Measurements from ENCODE around the gene CLCF1. TPM values are rescaled to one million over a fixed set of nuclear protein-coding genes. Genes with fewer than 3 reads are reported as not detected.

CLCF1 gene
- total and polyA plus RNA-seq, 2 of the 13 experiments (the other 11 are each of a cell fraction or from before 2014, with no cell fraction given): 0.49 to 0.78 TPM

DNA sequence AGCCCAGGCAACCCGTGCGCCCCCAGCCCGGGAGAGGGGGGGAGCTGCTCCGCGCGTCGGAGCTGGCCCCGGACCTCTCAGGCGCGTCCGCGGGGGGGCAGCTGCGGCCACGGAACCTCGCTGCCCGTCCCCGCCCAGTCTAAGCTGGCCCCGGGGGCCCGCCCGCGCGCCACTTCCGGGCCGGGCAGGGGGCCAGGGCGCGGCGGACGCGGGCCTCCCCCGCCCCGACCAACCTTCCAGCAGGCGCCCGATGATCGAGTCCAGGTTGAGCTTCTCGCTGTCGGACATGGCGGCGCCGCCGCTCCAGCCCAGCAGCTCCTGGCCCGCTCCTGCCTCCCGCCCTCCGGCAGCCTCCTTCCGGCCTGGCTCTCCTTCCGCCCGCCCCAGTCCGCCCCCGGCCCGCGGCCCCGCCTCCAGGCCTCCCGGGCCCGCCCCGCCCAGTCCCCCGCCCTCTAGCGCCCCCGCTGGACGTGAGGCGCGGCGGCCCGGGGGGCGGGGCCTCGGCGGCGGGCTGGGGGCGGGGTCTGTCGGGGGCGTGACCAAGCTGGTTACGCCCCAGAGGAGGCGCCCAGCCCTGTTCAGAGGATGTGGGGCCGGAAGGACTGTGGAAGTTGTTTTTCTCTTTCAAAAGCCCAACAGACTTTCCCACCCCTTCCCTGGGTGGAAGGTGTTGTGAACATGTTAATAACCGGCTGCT, 28.2 kb upstream of the CLCF1 start, which contains the start of gene PPP1CA:
PPP1CA (minus strand) TSS at position 364 of the 697 bp plus-strand sequence; CDS start at position 288, 76 bp downstream.
- peaks cover 3% of the 10 kb centered on the region; the same call in 1 of the 2 replicates for H4K20me1 ChIP-seq (ENCODE audit: insufficient read depth, low read length)
- POLR2A ChIA-PET: interaction anchor here (0.6 to 6.2 kb wide), 29 partner anchors 9 to 229 kb away, joined by 3 to 81 read pairs (median 5); partner anchors contain the start of genes AIP, ANKRD13D, CLCF1 and CORO1B
- peaks cover 58% of the 10 kb centered on the region for H3K4me1 ChIP-seq (ENCODE audit: insufficient read depth, low read length)
- H3K9ac ChIP-seq (ENCODE audit: insufficient read depth, low read depth, low read length): peak within 1 kb of the TSS; percentile 93
- peak within 1 kb of the TSS; percentile 84 for H3K27ac ChIP-seq (ENCODE audit: extremely low read length, insufficient read depth, low read length)
- no peaks in the 10 kb centered on the region for H3K27me3 ChIP-seq (ENCODE audit: control insufficient read depth in 1 of 2, insufficient read depth in 2 of 2, low read length in 2 of 2)
- 0% methylated on average over 4 of the region's 73 CpGs for WGBS (ENCODE audit: low lambda C conversion rate)
- no peak within 1 kb of the TSS for H2AFZ ChIP-seq (ENCODE audit: low read length)
- in situ Hi-C loops (cut with HindIII; ENCODE audit: extremely low pct_ligation_motif_present, low pct_unique_long_range_greater_than_20kb) (loop anchor here (5.0 kb wide), 2 partner anchors 66 to 106 kb away; partner anchors contain the start of genes CDK2AP2, PITPNM1 and TMEM134), intact Hi-C loops (cut with micrococcal nuclease; ENCODE audit: unreplicated experiment) (no loop called here)
- peak within 1 kb of the TSS; percentile 88 for H3K4me2 ChIP-seq (ENCODE audit: low read depth, low read length)
- peaks cover 14 to 21% of the 10 kb centered on the region in 2 experiments; a peak in 3 of 5 replicates for H3K36me3 ChIP-seq (replicated peaks in 1 of 2; ENCODE audit: control insufficient read depth in 1 of 2, insufficient read depth in 2 of 2, low read length in 2 of 2)
- ATAC-seq (peak; percentile 78), DNase-seq (ENCODE audit: low spot score) (peak; percentile 75), FAIRE-seq (peak; percentile 85)
- CTCF ChIA-PET (ENCODE audit: low intra/inter-chr PET ratio, low total read pairs): interaction anchor here (1.0 kb wide), 2 partner anchors 82 to 104 kb away, joined by 3 to 6 read pairs; partner anchors contain the start of genes AIP and PITPNM1
- no peaks in the 10 kb centered on the region for H3K9me3 ChIP-seq (ENCODE audit: low read length)
- BruUV-seq (replicated peaks): no TSS peak
- H3K79me2 ChIP-seq (ENCODE audit: insufficient read depth, low read length): peaks cover 14% of the 10 kb centered on the region
- H3K4me3 ChIP-seq (replicated peaks in 1 of 3; ENCODE audit: insufficient read depth in 1 of 3, low read depth in 2 of 3, low read length in 3 of 3): peak within 1 kb of the TSS; percentile 77 to 98 (median 94)
- TF ChIP-seq AHR (CRISPR knock-in tag; IDR thresholded peaks at IDR 0.05) (no peak), ZNF34 (CRISPR knock-in tag; IDR thresholded peaks at IDR 0.05; ENCODE audit: borderline replicate concordance) (no peak), U2AF2 (IDR thresholded peaks at IDR 0.05; ENCODE audit: low read depth, low read length) (no peak), EP300 (IDR thresholded peaks at IDR 0.05; ENCODE audit: low read depth in 2 of 2, low read length in 2 of 2) (no peak), EP300 (CRISPR knock-in tag; IDR thresholded peaks at IDR 0.05; ENCODE audit: borderline replicate concordance) (no peak), ZNF136 (CRISPR knock-in tag; IDR thresholded peaks at IDR 0.05; ENCODE audit: low read depth) (no peak), ZNF30 (CRISPR knock-in tag; IDR thresholded peaks at IDR 0.05) (no peak), MED8 (CRISPR knock-in tag; IDR thresholded peaks at IDR 0.05; ENCODE audit: insufficient replicate concordance) (no peak), KLF13 (CRISPR knock-in tag; IDR thresholded peaks at IDR 0.05) (no peak), ARNTL (CRISPR knock-in tag; IDR thresholded peaks at IDR 0.05) (no peak), ZNF510 (CRISPR knock-in tag; IDR thresholded peaks at IDR 0.05; ENCODE audit: low read depth) (no peak)
- TF ChIP-seq, protein P1, sequence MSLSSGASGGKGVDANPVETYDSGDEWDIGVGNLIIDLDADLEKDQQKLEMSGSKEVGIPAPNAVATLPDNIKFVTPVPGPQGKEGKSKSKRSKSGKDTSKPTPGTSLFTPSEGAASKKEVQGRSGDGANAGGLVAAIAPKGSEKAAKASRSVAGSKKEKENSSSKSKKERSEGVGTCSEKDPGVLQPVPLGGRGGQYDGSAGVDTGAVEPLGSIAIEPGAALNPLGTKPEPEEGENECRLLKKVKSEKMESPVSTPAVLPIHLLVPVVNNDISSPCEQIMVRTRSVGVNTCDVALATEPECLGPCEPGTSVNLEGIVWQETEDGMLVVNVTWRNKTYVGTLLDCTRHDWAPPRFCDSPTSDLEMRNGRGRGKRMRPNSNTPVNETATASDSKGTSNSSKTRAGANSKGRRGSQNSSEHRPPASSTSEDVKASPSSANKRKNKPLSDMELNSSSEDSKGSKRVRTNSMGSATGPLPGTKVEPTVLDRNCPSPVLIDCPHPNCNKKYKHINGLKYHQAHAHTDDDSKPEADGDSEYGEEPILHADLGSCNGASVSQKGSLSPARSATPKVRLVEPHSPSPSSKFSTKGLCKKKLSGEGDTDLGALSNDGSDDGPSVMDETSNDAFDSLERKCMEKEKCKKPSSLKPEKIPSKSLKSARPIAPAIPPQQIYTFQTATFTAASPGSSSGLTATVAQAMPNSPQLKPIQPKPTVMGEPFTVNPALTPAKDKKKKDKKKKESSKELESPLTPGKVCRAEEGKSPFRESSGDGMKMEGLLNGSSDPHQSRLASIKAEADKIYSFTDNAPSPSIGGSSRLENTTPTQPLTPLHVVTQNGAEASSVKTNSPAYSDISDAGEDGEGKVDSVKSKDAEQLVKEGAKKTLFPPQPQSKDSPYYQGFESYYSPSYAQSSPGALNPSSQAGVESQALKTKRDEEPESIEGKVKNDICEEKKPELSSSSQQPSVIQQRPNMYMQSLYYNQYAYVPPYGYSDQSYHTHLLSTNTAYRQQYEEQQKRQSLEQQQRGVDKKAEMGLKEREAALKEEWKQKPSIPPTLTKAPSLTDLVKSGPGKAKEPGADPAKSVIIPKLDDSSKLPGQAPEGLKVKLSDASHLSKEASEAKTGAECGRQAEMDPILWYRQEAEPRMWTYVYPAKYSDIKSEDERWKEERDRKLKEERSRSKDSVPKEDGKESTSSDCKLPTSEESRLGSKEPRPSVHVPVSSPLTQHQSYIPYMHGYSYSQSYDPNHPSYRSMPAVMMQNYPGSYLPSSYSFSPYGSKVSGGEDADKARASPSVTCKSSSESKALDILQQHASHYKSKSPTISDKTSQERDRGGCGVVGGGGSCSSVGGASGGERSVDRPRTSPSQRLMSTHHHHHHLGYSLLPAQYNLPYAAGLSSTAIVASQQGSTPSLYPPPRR (CRISPR knock-in tag; IDR thresholded peaks at IDR 0.05; ENCODE audit: borderline replicate concordance): no peak
- TF ChIP-seq, protein P2, sequence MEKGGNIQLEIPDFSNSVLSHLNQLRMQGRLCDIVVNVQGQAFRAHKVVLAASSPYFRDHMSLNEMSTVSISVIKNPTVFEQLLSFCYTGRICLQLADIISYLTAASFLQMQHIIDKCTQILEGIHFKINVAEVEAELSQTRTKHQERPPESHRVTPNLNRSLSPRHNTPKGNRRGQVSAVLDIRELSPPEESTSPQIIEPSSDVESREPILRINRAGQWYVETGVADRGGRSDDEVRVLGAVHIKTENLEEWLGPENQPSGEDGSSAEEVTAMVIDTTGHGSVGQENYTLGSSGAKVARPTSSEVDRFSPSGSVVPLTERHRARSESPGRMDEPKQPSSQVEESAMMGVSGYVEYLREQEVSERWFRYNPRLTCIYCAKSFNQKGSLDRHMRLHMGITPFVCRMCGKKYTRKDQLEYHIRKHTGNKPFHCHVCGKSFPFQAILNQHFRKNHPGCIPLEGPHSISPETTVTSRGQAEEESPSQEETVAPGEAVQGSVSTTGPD (CRISPR knock-in tag; IDR thresholded peaks at IDR 0.05): no peak
- TF ChIP-seq, protein P3, sequence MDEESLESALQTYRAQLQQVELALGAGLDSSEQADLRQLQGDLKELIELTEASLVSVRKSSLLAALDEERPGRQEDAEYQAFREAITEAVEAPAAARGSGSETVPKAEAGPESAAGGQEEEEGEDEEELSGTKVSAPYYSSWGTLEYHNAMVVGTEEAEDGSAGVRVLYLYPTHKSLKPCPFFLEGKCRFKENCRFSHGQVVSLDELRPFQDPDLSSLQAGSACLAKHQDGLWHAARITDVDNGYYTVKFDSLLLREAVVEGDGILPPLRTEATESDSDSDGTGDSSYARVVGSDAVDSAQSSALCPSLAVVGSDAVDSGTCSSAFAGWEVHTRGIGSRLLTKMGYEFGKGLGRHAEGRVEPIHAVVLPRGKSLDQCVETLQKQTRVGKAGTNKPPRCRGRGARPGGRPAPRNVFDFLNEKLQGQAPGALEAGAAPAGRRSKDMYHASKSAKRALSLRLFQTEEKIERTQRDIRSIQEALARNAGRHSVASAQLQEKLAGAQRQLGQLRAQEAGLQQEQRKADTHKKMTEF (CRISPR knock-in tag; IDR thresholded peaks at IDR 0.05): peak; percentile 7; the same call in 1 of the 2 replicates
- TF ChIP-seq, protein P4, sequence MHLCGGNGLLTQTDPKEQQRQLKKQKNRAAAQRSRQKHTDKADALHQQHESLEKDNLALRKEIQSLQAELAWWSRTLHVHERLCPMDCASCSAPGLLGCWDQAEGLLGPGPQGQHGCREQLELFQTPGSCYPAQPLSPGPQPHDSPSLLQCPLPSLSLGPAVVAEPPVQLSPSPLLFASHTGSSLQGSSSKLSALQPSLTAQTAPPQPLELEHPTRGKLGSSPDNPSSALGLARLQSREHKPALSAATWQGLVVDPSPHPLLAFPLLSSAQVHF (CRISPR knock-in tag; IDR thresholded peaks at IDR 0.05): no peak

Measured in HepG2 (cell line).